ENCODE results near the gene ELMO1. TPM values are rescaled to one million over a fixed set of nuclear protein-coding genes. Genes with fewer than 3 reads are reported as not detected.

The ELMO1 gene
- total and polyA plus RNA-seq, 2 experiments from 2014 or later, result 19.7 to 28.7 TPM

DNA sequence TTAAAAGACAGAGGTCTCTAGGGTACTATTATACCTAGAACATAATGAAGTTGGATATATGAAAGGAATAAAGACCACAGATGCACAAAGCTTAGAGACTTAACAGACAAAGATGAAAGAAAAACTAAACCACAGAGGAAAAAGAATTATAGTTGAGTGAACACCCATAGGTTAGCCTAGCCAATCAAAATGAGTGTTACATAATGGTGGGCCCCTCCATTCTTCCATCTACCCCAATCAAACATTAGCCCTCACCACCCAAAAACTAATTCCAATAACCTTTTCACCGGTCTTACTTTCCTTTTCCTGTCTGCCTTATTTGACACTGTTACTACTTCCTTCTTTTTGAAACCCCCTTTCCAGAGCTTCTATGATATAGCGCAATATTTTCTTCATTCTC is 130.1 kb downstream of the ELMO1 start:
- no peak overlapping the region for H3K4me2 ChIP-seq
- WGBS (ENCODE audit: low lambda C conversion rate, missing lambda C conversion rate), result 98% methylated on average over 2 of the region's 2 CpGs
- H3K4me1 ChIP-seq (ENCODE audit: insufficient read depth), result peaks cover 5% of the 10 kb centered on the region
- TF ChIP-seq EZH2 (IDR thresholded peaks at IDR 0.05; ENCODE audit: borderline replicate concordance) (no peak), EZH2phosphoT487 (IDR thresholded peaks at IDR 0.05; ENCODE audit: low read depth, severe bottlenecking, unreplicated experiment) (no peak)
- no peak overlapping the region for H3K27ac ChIP-seq
- no peak overlapping the region for H2AFZ ChIP-seq
- no peak for DNase-seq (ENCODE audit: low spot score)
- no peaks in the 10 kb centered on the region for H4K20me1 ChIP-seq (ENCODE audit: insufficient read depth, poor library complexity, severe bottlenecking)
- no peaks in the 10 kb centered on the region for H3K27me3 ChIP-seq
- no peak overlapping the region for H3K4me3 ChIP-seq
- H3K9me2 ChIP-seq (replicated peaks; ENCODE audit: insufficient read depth), result no peaks in the 10 kb centered on the region
- no peaks in the 10 kb centered on the region for H3K79me2 ChIP-seq
- H3K36me3 ChIP-seq (replicated peaks; ENCODE audit: insufficient read depth, low read depth), result no peaks in the 10 kb centered on the region
- no peaks in the 10 kb centered on the region for H3K9me3 ChIP-seq (ENCODE audit: low read depth)

DNA sequence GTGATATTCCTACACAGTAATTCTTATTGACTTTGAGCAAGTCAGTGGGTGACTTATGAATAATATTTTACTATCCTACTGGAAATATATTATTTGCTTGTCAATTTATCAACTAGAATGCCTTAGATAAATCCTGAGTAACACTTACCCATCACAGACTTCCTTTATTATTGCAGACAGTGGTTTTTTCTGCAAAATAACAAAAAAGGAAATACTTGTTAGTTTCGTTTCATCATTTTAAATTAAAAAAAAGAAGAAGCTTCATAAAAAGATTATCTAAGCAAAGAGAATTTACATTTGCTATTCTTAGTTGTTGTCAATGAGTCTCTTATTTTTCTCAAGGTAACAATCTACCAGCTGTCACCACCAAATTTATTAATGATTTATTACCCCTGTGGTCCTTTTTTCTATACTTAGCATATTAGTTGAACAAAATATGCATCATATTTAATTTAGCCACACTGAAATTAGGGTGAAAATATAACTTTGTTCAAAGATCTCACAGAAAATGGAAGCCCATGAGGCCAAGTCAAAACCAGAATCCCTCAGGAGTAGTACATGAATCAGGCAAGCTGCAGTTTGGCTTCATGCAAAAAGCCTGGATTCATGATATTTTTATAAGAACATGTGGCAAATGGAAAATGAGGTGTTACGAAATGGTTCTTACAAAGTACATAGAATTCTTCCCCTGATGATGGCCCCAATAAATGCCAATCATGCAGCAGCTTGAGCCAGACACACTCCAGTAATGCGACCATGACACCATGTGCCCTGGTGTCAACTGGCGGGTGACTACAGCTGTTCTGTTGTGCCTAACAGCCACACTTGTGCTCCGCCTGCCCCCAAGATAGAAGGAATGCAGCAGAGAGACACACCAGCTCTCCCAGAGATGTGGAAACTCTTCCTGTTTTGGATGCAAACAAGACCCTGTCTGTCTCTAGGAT is 132.6 kb downstream of the ELMO1 start:
- WGBS (ENCODE audit: low lambda C conversion rate, missing lambda C conversion rate), result 57% methylated on average over 5 of the region's 5 CpGs
- Histone ChIP-seq H3K4me3 (no peak overlapping the region), H3K9me2 (replicated peaks; ENCODE audit: insufficient read depth) (no peaks in the 10 kb centered on the region), H3K79me2 (no peaks in the 10 kb centered on the region), H3K4me2 (no peak overlapping the region), H3K4me1 (ENCODE audit: insufficient read depth) (peaks cover 5% of the 10 kb centered on the region), H3K36me3 (replicated peaks; ENCODE audit: insufficient read depth, low read depth) (no peaks in the 10 kb centered on the region), H3K27ac (peak overlapping the region; percentile 17), H2AFZ (no peak overlapping the region), H3K9me3 (ENCODE audit: low read depth) (no peaks in the 10 kb centered on the region), H4K20me1 (ENCODE audit: insufficient read depth, poor library complexity, severe bottlenecking) (no peaks in the 10 kb centered on the region), H3K27me3 (no peaks in the 10 kb centered on the region)
- peak; percentile 23 for DNase-seq (ENCODE audit: low spot score)
- TF ChIP-seq CTCF (IDR thresholded peaks at IDR 0.05; ENCODE audit: poor library complexity) (no peak), EZH2 (IDR thresholded peaks at IDR 0.05; ENCODE audit: borderline replicate concordance) (no peak), EZH2phosphoT487 (IDR thresholded peaks at IDR 0.05; ENCODE audit: low read depth, severe bottlenecking, unreplicated experiment) (no peak)

DNA sequence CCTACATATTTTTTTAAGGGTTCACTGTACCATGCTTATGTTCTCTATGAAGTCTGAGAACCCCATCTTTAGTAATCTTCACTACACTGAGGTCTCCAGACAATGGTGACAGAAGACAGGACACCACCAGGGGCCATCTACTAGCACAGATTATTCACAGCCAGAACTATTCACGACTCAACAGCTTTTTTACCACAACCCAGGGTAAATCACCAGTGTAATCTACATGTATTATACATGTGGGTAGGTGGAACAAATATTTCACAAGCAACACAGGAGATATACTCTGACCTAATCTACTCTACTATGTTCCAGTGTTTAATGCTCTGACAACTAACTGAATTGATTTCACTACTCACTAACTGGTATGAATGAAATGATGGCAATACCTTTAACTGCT is 136.1 kb downstream of the ELMO1 start:
- no peaks in the 10 kb centered on the region for H3K4me1 ChIP-seq (ENCODE audit: insufficient read depth)
- H4K20me1 ChIP-seq (ENCODE audit: insufficient read depth, poor library complexity, severe bottlenecking), result no peaks in the 10 kb centered on the region
- no peak overlapping the region for H3K4me2 ChIP-seq
- no peaks in the 10 kb centered on the region for H3K79me2 ChIP-seq
- TF ChIP-seq EZH2 (IDR thresholded peaks at IDR 0.05; ENCODE audit: borderline replicate concordance), result no peak
- no peaks in the 10 kb centered on the region for H3K9me2 ChIP-seq (replicated peaks; ENCODE audit: insufficient read depth)
- peak overlapping the region; percentile 19 for H3K27ac ChIP-seq
- H2AFZ ChIP-seq, result no peak overlapping the region
- H3K36me3 ChIP-seq (replicated peaks; ENCODE audit: insufficient read depth, low read depth), result no peaks in the 10 kb centered on the region
- H3K4me3 ChIP-seq, result no peak overlapping the region
- no peak for DNase-seq (ENCODE audit: low spot score)
- no peaks in the 10 kb centered on the region for H3K9me3 ChIP-seq (ENCODE audit: low read depth)
- 72% methylated on average over 1 of the region's 1 CpG for WGBS (ENCODE audit: low lambda C conversion rate, missing lambda C conversion rate)
- H3K27me3 ChIP-seq, result no peaks in the 10 kb centered on the region

GRCh38 chr7:37311355-37311754 is 137.3 kb downstream of the ELMO1 start:
- Histone ChIP-seq H3K9me2 (replicated peaks; ENCODE audit: insufficient read depth) (no peaks in the 10 kb centered on the region), H3K4me2 (no peak overlapping the region), H3K36me3 (replicated peaks; ENCODE audit: insufficient read depth, low read depth) (no peaks in the 10 kb centered on the region), H4K20me1 (ENCODE audit: insufficient read depth, poor library complexity, severe bottlenecking) (no peaks in the 10 kb centered on the region), H3K9me3 (ENCODE audit: low read depth) (no peaks in the 10 kb centered on the region), H3K27me3 (no peaks in the 10 kb centered on the region), H3K27ac (peak overlapping the region; percentile 13), H3K4me1 (ENCODE audit: insufficient read depth) (no peaks in the 10 kb centered on the region), H2AFZ (no peak overlapping the region), H3K79me2 (no peaks in the 10 kb centered on the region), H3K4me3 (no peak overlapping the region)
- 77% methylated on average over 6 of the region's 6 CpGs for WGBS (ENCODE audit: low lambda C conversion rate, missing lambda C conversion rate)
- peak; percentile 29 for DNase-seq (ENCODE audit: low spot score)
- no peak for TF ChIP-seq CTCF (IDR thresholded peaks at IDR 0.05; ENCODE audit: poor library complexity)
- TF ChIP-seq EZH2phosphoT487 (IDR thresholded peaks at IDR 0.05; ENCODE audit: low read depth, severe bottlenecking, unreplicated experiment), result no peak
- no peak for TF ChIP-seq EZH2 (IDR thresholded peaks at IDR 0.05; ENCODE audit: borderline replicate concordance)

All from hepatocyte (in vitro differentiated cells).